DMS53 treated with DMSO at 0.1 percent for 48 hours (cell line): ENCODE data around the gene PRKN.

ENCODE experiments used
- DNase-seq: peaks from one replicate; lab custom pipeline; 2025; ENCODE audit not compliant: unreplicated experiment; lab: John Stamatoyannopoulos, UW

Gene PRKN

DNA sequence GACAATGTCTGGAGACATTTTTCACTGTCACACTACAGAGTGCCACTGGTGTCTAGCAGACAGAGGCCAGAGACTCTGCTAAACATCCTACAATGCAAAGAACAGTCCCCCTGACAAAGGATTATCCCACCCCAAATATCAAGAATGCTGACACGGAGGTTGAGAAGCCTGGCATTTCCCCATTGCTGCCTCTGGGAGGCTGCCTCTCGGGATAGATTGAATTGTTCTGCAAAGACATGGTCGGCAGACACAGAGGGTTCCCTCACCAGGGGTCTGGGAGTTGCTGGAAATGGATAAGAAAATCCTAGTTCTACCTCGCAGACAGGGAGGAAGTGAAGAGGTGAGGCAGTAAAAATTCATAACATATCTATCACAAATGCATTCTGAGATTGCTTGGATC, 1287.3 kb downstream of the PRKN start:
- DNase-seq, result no peak

DNA sequence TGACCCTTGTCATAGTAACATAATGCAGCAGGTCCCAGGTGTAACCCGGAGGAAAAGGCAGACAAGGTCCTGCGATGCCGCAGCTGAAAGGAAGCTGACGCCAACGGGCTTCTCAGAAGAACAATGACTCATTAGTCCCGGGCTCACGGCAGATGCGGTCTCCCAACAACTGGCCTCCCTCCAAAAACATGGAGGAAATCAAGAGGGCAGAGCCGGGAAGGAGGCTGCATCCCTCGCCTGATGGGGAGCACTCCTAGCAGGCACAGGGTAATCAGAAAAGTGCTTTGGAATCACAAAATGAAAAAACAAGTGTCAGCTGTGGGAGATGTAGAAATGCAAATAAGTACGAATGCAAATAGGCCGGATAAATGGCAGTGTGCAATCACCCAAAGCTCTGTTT, 1288.5 kb downstream of the PRKN start:
- peak; percentile 73 for DNase-seq

DNA sequence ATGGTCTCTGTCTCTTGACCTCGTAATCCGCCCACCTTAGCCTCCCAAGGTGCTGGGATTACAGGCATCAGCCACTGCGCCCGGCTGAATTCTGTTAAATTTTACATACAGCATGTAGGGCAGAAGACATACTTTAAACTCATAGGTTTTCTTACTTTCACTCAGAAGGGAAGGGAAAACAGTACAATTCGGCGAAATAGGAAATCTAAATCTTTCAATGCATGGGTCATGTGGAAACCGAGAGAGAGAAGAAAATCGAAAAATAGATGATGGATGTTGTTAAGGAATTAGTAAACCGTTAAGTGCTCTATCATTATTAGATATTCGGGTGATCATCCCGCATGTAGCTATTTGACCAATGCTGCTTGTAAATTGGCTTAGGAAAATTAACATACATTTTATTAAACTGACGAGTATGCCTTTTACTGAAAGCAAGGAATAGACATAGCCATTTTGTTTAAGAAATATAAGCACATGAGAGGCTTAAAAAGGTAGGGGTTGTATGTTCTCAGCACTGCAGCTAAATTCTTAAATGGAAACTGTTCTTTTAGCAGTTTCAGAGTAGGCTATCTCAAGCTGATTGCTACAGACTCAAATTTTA, 1289.0 kb downstream of the PRKN start:
- no peak for DNase-seq

DNA sequence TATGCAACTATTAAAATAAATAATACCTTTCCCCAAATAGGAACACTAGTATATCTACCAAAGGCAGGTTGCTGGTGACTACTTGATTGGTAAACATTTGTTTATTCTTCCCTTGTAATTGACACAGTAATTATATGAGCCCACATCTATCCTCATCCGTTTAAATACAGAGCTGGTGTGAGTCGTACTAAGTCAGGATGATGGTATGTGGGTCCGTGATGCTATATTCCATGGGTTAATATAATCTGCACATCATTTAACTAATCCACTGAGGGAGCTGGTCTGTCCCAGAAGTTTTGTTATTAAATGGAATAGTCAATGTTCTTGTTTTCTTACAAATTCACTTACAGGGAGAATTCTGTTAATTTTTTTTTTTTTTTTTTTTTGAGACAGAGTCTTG, 1289.7 kb downstream of the PRKN start:
- no peak for DNase-seq

DNA sequence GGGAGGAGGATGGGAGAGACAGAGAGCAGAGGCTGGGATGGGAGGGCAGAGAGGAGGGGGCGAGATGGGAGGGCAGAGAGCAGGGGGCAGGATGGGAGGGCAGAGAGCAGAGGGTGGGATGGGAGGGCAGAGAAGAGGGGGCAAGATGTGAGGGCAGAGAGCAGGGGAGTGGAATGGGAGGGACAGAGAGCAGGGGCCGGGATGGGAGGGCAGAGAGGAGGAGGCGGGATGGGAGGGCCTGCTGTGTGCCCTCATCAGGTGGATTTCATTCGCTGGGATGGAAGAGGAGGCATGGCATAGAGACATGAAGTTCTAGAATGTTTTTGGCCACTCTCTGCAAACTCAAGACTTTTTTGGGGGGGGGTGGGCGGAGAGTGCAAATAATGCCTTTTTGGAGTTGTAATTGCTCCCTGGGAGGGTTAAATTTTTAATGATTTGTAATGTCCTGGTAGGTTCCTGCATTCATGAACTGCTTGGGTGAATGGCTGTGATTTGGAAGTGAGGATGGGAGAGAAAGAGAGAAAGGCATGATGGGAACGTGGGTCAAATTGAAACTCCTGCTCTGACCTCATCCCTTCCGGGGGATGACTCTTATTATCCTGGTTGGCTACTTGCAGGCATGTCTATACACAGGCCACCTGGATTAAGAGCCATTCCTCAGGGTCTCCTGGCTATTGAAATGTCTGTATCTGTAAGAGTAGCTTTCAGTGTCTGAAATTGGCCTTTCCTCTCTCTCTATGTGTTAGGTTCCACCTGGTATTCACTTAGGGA, 1291.3 kb downstream of the PRKN start:
- DNase-seq, result no peak

DNA sequence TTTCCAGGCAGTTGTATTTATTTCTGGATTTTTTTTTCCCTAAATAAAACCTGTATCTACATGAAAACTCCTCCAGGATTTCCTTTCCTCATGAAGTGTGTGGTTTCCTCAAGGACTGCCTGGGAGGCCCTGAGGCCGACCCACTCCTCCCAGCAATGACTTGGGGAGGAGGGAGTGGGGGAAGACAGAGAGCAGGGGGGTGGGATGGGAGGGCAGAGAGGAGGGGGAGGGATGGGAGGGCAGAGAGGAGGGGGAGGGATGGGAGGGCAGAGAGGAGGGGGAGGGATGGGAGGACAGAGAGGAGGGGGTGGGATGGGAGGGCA, 1291.9 kb downstream of the PRKN start:
- DNase-seq, result no peak

DNA sequence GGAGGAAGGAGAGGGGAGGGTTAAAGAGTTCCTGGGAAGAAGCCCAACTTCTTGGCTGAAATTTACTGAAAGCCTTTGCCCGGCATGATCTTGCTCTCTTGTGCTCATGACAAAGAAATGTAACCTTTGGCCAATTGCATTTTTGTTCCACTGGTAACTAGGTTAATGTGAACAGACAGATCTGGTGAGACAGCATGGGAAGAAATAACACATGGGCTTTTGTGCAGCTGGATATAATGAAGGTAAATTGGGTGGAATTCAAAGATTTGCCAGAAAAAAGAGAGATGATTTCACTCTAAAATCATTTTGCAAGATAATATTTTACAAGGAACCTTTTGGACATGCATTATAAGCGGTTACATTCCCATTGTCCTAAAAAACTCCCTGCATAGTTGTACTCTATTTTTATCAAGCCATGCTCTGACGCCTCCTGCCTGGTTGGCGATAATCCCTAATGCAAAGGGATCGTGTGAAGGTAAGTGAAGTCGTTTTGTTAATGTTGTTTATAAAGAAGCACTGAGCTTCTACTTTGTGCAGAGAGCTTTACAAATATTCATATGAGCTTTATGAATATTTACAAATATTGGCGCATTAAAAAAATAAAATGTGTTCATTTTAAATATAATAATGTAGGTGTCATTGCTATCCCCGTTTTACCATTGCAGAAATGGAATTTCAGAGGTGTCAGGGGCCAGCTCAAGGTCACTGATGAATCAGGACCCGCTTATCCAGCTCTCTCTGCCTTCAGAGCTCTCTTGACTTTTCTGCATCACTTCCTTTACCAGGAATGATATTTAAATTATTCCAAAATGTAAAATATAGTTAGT, 1292.4 kb downstream of the PRKN start:
- DNase-seq, result no peak

DNA sequence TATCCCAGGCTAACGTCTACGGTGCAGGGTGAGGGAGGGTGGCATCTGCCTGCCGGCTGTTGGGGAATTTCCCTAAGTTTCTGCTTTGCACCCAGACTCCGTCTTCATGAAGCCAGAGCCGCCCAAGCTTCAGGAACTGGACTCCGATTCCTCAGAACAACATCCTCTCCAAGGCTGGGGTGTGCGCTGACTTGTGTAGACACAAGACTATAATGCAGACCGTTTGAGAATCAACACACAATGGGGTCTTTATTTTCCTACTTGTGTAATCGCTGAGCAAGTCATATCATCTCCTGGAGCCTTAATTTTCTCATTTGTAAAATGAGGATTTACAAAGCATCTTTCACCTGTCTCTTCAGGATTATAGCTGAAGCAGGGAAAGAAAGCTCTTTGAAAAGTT, 1293.2 kb downstream of the PRKN start:
- no peak for DNase-seq

DNA sequence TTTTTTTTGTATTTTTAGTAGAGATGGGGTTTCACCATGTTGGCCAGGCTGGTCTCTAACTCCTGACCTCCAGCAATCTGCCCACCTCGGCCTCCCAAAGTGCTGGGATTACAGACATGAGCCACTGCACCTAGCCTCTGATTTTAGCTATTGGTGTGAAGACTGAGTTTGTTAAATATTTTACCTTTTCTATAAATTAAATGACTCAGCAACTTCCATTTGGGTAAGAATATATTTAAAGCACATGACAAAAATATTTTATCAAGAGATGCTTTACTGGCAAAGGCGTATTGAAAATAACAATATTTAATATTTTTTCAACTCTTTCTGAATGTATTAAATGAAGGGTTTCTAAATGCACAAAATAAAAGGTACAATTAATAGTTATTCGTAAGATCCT, 1295.0 kb downstream of the PRKN start:
- no peak for DNase-seq

DNA sequence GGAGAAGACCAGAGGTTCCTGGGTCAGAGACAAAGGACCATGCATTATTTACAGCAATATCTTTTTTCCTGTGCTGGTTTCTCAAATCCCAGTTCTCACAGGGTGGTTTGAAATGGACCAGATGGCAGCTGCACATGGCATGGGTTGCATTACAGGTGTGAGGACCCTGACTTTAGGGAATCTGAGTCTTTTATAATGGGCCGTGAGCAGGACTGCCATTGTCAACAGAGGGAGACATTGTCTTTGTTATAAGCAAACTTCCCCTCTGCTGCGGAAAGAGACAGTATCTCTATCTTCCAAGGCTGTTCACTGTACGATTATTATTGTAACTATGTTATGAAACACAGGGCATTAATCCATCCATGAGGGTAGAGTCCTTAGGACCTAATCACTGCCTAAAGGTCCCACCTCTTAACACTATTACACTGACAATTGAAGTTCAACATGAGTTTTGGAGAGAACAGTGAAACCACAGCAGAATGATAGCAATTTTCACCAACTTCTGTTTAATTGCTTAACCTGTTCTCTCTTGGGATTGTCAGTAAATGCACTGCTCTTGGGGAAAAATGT, 1297.6 kb downstream of the PRKN start:
- peak; percentile 7 for DNase-seq

DNA sequence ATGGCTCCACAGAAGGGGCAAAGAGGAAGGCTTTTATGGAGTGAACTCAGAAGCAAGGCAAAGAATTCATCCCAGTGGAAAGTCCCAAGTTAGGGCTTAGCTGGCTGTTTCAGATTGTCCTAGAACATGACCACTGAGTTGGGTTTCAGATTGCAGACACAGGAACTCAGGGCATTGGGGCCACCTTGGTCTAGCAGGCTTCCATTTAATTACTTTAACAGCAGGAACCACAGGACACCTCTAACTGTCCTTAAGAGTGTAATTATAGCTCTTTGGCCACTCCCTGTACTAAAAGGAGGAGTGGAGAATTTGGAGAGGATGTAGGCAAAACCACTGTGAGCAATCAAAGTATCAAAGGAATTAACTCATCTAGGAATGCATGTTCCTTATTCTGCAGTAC, 1303.1 kb downstream of the PRKN start:
- DNase-seq, result no peak

DNA sequence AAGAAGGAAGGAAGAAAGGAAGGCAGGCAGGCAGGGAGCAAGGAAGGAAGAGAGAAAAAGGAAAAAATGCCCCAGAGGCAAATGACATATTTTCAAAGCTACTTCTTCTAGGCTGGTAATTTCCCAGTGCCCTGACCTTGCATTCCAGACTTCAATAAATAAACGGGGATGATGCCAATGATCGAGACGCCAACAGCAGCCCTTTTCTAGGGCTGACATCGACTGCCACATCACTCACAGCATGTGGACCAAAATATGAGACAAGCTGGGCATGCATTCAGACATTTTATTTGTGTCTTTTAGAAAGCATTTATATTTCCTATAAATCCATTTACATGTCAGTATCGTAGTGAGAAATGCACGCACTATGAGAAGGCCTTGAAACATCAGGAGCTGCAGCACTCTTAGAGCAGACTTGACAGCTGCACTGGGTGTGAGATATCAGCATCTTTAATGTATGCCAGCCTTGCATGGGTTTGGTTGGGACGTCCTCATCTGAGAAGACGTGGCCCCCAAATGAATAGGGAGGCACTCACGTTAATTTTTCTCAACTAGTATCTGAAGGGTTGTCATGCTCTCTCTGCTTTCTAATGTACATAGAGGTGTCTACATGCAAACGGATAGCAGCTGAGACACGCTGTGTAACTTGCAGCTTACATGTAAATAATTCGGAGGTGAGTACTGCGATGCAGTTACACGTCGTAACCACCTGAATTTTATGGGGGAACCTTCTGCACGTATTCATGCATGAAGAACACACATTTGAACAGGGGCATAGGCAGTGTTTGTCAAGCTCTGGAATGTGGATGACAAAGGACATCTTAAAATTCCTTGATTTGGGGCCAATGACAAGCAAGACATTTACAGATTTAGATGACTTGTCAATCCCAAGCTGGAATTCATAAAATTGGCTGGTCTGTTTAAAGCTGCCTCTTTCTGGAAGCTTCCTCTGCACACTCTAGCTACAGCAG, 1304.6 kb downstream of the PRKN start:
- no peak for DNase-seq

DNA sequence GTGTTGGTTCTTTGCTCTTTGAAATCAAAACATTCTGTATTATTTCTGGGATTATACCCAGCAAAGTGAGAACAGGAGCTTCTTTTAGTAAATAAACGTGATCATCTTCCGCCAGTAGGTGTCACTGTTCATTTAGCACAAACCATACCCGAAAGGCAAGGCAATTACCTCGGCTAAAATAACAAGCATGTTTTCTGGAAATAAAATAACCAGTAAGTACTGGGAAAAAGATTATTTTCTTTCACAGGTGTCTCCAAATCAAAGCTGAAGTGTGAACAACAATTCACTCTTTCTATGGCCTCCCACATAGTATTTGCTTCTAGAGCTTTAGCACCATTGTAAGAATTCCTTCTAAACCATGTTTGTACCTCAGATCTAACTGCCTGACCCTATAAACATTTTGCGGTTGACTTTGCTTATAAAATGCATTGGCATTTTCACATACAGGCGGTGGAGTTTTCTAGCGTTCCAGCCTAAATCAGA, 1309.1 kb downstream of the PRKN start:
- peak; percentile 40 for DNase-seq

DNA sequence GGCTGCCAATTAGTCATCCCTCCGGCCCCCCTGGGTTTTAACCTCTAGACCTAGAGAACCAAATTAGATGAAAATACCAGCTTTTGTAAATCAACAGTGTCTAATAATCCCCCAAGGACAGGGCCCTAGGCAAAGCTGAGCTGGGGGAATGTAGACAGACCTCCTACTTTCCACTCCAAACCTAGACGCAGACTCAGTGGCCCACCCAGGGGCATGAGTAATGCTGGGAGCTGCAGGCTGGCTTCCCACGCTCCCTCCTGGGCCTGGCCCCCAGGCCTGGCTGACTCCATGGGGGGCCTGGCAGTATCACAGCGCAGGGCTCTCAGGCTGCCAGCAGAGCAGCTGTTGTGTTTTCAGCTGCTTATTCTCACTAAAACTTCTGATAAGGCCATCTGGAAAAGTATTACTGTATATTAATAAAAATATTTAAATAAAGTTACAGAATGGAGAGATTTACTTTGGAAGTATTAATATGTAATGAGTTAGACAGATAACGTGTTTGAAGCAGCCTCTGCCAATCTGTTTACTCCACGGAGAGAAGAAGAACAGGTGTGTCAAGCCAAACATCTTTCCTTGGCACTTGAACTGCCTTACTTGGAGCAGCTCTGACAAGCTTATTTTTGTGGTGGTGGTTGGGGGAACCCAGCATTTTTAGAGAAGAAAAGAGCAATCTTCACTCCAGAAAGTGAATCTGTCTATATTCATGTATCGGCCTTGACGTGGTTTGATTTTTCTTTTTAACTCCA, 1309.7 kb downstream of the PRKN start:
- no peak for DNase-seq

DNA sequence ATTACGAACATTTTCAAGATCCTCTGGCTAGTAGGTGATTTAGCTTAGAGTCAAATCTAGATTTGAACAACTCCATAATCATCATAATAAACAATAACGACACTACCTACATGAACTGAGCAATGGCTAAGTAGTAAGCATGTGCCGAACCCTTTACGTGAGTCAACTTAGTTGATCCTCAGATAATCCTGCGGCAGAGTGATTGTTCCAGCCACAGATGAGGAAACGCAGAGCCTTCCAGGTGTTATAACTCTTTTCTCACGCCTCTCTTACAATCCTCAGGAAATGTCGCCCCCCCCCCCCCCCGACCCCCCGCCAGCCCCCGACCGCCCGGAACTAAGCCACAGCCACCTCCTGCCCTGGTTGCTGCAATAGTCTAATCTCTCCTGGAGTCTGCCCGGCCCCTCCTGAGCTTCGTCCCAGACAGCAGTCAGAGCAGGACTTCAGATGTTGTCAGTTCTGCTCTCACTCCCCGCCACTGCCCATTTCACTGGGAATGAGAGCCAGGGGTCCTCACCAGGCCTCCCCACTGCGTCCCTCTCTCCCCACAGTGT, 1312.2 kb downstream of the PRKN start:
- no peak for DNase-seq

DNA sequence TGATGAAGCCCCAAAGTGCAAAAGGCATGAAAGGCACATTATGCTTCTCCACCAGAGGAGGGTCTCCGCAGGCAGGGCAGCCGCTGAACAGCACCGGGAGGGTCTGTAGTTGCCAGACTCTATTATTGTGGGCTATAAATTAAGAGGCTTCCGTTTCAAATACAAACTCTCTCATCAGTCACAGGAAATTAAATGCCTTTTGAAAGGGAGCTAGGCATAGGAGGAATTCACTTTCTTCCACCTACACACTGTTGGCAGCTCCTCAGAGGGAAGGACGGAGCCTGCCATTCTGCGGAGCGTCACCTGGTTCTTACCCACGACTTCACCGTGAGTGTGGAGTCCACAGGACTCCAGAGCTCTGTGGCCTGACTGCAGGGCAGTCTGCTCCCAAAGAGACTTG, 1312.9 kb downstream of the PRKN start:
- DNase-seq, result no peak

DNA sequence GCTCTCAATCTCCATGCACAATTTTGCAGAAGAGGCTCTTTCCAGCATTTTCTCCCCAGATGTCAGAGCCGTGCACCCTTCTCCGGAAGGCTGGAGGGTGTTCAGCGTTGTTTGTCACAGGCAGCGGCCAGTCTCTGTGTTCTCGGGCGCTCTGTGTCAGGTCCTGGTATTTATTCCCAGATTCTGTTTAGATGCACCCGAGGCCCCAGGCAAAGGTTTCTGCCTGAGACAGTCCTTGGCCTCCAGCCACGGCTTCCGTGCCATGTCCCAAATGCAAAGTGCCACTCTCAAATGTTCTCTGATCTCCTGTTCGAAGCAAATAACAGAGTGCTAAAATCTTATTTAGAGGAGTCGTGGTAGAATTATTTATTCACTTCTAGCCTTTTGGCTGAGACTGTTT, 1313.4 kb downstream of the PRKN start:
- no peak for DNase-seq

DNA sequence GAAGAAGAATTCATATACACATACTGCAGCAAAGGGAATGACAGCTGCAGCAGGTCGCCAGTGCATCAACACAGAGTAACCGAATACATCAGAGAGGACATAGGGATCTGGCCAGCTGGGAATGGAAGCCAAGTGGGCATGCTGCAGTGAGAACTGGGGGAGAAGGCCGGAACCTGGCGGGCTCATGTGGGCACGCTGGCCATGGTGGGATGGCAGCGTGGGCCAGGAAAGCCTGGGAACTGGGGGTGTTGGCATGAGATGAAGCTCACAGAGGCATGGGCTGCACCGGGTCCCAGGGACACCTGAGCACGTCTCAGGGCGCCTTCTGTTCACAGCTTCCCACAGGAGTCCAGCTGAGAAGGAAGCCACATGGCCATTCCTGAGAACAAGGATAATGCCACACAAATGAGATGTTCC, 1314.2 kb downstream of the PRKN start:
- DNase-seq, result no peak

DNA sequence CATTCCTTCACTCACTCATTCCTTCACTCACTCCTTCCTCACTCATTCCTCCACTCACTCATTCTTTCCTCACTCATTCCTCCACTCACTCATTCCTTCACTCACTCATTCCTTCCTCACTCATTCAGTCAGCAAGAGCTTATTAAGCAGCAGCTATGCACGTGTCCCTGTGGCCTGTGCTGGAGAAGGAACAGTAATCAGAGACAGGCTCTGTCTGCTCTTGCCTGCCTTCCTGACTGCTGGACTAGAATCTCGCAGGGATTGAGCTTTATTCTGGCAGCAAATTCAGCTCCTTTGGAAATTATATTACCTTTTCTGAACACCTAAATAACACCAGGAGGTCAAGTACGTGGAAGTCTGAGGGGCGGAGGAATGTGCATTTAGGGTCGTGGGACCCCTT, 1314.8 kb downstream of the PRKN start:
- no peak for DNase-seq
